ENCODE data around the gene FBXL13. TPM values are rescaled to one million over a fixed set of nuclear protein-coding genes. Genes with fewer than 3 reads are reported as not detected.
"Not testable (repeated sequence)": the region's sequence is repeated elsewhere in the genome, so short reads cannot be mapped to it uniquely, and the experiment has no call there.

Gene FBXL13
- total RNA-seq, 1 experiment from 2014 or later = 0.97 TPM

DNA sequence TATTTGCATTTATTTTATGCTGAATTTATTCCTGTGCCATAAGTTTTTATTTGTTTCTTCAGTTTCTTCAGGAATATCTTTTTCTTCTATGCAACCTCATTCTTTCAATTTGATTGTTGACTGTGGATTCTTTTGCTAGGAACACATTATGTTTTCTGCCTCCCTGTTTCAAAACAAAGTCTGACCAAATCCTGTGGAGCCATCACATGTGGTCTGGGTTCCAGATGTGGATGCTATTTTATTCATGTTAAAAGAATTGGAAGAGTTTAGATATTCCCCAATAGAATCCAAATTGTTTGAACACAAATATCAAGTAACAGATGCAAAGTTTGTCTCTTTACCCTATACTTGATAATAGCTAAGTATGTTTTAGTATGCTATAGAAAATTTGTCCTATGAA lies 218.6 kb downstream of the FBXL13 start:
- no peak overlapping the region for H3K4me3 ChIP-seq (ENCODE audit: insufficient read depth, low read depth, low read length)
- no peaks in the 10 kb centered on the region for H3K36me3 ChIP-seq (replicated peaks; ENCODE audit: control insufficient read depth, insufficient read depth, low read length)
- DNase-seq = no peak
- no peaks in the 10 kb centered on the region for H3K27me3 ChIP-seq (ENCODE audit: control insufficient read depth, insufficient read depth, low read length)

DNA sequence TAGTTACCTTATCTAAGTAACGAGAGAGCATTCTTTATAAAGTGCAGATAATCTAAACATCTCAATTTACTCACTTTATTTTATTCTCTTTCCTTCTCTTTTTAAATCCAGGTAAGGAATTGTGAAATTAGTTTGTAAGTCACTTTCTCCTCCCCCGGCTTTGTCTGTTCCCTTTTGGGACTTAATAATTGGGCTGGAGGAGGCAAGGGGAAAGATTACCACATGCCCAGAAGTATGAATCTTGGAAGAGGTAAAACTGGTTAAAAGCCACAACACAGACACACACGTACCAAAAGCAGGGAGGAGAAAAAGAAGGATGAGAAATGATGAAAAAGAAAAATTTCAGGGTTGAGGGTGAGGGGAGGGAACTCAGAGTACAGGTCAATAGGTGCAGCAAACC lies 225.1 kb downstream of the FBXL13 start:
- no peaks in the 10 kb centered on the region for H3K27me3 ChIP-seq (ENCODE audit: control insufficient read depth, insufficient read depth, low read length)
- no peak overlapping the region for H3K4me3 ChIP-seq (ENCODE audit: insufficient read depth, low read depth, low read length)
- no peaks in the 10 kb centered on the region for H3K36me3 ChIP-seq (replicated peaks; ENCODE audit: control insufficient read depth, insufficient read depth, low read length)
- DNase-seq = no peak

DNA sequence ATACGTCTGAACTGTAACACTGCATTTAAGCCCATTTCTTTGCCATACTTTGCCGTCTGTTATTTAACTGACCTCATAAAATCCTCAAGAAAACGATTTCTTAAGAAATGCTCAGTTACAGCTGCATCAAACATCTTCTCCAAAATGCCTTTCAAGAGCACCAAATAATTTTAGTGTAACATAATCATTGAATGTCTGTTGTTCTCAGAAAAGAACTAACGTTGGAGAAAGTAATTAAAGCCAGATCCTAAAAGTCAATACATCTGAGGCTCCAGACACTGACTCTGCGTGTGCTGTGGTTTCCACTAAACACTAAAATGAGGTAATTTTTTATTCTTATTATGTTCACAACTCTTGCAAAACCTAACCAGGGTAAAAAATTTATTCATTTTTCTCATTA lies 225.5 kb downstream of the FBXL13 start:
- Histone ChIP-seq H3K27me3 (ENCODE audit: control insufficient read depth, insufficient read depth, low read length) (no peaks in the 10 kb centered on the region), H3K4me3 (ENCODE audit: insufficient read depth, low read depth, low read length) (no peak overlapping the region), H3K36me3 (replicated peaks; ENCODE audit: control insufficient read depth, insufficient read depth, low read length) (no peaks in the 10 kb centered on the region)
- DNase-seq = no peak

DNA sequence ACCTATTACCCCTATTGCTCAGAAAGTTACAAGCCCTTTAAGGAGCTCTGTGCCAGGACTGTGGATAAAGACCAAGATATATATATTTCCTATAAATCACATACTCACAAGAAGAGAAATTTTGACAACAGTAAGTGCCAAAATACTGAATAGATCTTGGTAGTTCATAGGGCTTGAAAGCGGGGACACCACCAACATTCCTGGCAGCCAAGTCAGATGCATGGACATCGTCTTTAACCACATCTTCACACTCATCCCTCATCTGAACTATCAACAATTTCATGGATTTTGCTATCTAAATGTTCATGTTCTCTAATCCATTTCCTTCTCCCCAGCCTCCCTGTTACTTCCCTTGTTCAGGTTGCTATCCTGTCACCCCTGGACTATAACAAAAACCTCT lies 229.2 kb downstream of the FBXL13 start:
- H3K4me3 ChIP-seq (ENCODE audit: insufficient read depth, low read depth, low read length) = no peak overlapping the region
- DNase-seq = no peak

DNA sequence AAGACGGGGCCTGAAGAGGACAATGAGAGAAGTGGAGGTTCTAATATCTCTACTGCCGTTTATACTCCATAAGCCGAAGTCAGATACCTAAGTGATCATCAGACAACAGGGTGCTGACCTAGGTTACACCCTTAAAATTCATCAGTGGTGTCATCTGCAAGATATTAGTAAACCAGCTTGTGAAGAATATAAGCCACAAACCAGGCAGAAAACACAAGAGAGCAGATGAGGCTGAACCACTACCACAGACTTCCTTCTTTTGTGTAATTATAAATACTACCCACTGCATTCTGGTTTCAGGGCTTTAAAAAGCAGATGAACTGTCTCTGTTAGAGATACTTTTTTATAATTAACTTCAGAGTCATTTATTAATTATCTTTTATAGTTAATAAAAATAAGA lies 230.7 kb downstream of the FBXL13 start:
- no peak for DNase-seq

More for the DNA sequence above, 229.2 kb downstream of the FBXL13 start:
- Histone ChIP-seq H3K36me3 (replicated peaks; ENCODE audit: control insufficient read depth, insufficient read depth, low read length) (no peaks in the 10 kb centered on the region), H3K27me3 (ENCODE audit: control insufficient read depth, insufficient read depth, low read length) (no peaks in the 10 kb centered on the region)

DNA sequence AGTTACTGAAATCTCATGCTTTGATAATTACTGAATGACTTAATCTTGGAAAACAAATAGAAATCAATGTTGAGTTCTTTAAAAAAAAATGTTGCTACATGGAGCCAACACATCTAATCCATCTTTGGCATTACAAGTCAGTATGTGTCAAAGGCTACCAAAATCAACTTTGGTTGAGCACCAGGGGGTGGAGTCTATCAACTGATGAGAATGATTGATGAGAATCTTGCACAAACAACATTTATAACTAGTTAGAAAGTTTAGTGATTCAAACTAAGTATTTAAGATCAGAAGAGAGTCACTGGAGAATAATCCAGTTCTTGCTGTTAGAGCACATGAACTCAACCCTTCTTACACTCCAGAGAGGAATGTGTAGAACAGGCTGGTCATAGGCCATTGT lies 232.3 kb downstream of the FBXL13 start:
- Histone ChIP-seq H3K36me3 (replicated peaks; ENCODE audit: control insufficient read depth, insufficient read depth, low read length) (no peaks in the 10 kb centered on the region), H3K4me3 (ENCODE audit: insufficient read depth, low read depth, low read length) (no peak overlapping the region), H3K27me3 (ENCODE audit: control insufficient read depth, insufficient read depth, low read length) (no peaks in the 10 kb centered on the region)
- DNase-seq = no peak

More for the DNA sequence above, 230.7 kb downstream of the FBXL13 start:
- H3K36me3 ChIP-seq (replicated peaks; ENCODE audit: control insufficient read depth, insufficient read depth, low read length) = no peaks in the 10 kb centered on the region
- no peaks in the 10 kb centered on the region for H3K27me3 ChIP-seq (ENCODE audit: control insufficient read depth, insufficient read depth, low read length)
- H3K4me3 ChIP-seq (ENCODE audit: insufficient read depth, low read depth, low read length) = no peak overlapping the region

DNA sequence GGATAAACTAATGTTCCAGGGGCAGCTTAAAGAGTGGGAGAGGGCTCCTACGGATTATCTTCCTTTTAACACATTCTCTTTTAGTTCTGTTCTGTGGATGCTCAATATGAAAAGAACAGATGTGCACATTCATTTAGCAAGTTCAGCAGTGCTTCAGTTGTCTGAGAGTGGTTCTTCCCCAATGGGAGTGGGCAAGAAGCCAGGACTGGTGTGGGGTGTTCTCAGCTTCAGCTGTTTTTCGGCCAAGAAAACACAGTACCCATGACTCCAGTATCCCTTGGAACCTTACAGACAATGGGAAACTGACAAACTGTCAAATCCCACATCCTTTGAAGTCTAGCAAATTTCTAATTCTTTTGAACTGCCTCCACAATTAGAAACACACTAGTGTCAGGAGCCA lies 233.3 kb downstream of the FBXL13 start:
- H3K36me3 ChIP-seq (replicated peaks; ENCODE audit: control insufficient read depth, insufficient read depth, low read length) = no peaks in the 10 kb centered on the region
- H3K4me3 ChIP-seq (ENCODE audit: insufficient read depth, low read depth, low read length) = no peak overlapping the region
- H3K27me3 ChIP-seq (ENCODE audit: control insufficient read depth, insufficient read depth, low read length) = no peaks in the 10 kb centered on the region
- no peak for DNase-seq

DNA sequence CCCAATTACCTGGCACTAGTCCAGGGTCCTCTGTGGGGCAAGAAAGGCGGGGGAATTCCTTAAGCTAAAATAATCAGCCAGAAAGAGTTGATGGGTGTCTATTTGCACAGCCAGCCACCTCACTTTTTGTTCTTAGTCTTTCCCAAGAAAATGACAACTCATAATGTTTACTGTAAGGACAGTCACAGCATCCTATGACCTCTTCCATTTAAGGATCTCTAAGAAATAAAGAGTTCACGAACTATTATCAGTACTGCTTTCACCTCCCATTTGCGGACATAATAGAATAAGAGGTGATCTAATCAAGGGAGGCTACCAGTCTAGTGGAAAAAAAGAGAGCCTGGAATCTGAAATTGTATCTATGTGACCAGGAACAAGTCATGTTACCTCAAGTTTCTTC lies 234.2 kb downstream of the FBXL13 start:
- DNase-seq = no peak
- no peak overlapping the region for H3K4me3 ChIP-seq (ENCODE audit: insufficient read depth, low read depth, low read length)
- no peaks in the 10 kb centered on the region for H3K27me3 ChIP-seq (ENCODE audit: control insufficient read depth, insufficient read depth, low read length)
- no peaks in the 10 kb centered on the region for H3K36me3 ChIP-seq (replicated peaks; ENCODE audit: control insufficient read depth, insufficient read depth, low read length)

DNA sequence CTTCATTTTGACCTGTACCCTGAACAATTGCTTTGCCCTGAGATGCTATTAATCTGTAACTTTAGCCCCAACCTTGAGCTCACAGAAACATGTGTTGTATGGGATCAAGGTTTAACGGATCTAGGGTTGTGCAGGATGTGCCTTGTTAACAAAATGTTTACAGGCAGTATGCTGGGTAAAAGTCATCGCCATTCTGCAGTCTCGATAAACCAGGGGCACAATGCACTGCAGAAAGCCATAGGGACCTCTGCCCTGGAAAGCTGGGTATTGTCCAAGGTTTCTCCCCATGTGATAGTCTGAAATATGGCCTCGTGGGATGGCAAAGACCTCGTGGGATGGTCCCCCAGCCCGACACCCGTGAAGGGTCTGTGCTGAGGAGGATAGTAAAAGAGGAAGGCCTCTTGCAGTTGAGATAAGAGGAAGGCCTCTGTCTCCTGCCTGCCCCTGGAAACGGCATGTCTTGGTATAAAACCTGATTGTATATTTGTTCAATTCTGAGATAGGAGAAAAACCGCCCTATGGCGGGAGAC lies 236.0 kb downstream of the FBXL13 start:
- DNase-seq; H3K4me3 ChIP-seq (ENCODE audit: insufficient read depth, low read depth, low read length); H3K36me3 ChIP-seq (replicated peaks; ENCODE audit: control insufficient read depth, insufficient read depth, low read length); H3K27me3 ChIP-seq (ENCODE audit: control insufficient read depth, insufficient read depth, low read length): not testable (repeated sequence)

DNA sequence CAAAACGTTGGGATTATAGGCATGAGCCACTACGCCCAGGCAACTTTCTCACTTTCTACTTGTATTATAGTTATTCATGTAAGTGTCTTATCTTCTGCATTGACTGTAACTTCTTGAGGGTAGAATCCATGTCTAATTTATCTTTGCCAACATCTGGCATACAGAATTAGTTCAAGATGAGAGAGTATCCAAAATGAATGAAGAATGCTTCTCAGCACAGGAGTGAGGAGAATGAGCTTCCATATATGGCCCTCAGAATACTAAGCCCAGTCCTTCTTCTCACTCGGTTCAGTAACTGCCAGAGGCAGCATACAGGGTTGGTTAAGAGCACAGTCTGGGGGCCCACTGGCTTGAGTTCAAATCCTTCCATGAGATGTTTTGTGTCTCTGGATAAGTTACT lies 236.8 kb downstream of the FBXL13 start:
- Histone ChIP-seq H3K27me3 (ENCODE audit: control insufficient read depth, insufficient read depth, low read length) (no peaks in the 10 kb centered on the region), H3K36me3 (replicated peaks; ENCODE audit: control insufficient read depth, insufficient read depth, low read length) (no peaks in the 10 kb centered on the region), H3K4me3 (ENCODE audit: insufficient read depth, low read depth, low read length) (no peak overlapping the region)
- no peak for DNase-seq

DNA sequence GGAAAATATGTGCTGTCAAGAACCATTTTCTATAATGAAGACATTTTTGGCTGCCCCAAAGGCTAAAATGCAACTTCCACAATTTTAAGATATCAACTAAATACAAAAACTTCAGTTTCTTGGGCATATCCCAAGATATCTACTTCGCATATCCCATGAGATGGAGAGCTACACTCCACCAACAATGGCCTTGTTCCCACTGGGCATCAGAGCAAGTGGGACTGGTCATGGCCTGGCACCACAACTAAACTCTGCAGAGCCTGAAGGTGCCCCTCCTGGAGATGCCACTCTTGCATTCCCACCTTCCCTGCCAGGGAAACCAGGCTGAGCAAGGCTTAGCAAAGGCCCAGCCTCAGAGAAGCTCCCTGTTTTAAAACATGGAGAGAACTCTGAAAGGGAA lies 237.6 kb downstream of the FBXL13 start:
- Histone ChIP-seq H3K36me3 (replicated peaks; ENCODE audit: control insufficient read depth, insufficient read depth, low read length) (no peaks in the 10 kb centered on the region), H3K4me3 (ENCODE audit: insufficient read depth, low read depth, low read length) (no peak overlapping the region), H3K27me3 (ENCODE audit: control insufficient read depth, insufficient read depth, low read length) (no peaks in the 10 kb centered on the region)
- DNase-seq = no peak

DNA sequence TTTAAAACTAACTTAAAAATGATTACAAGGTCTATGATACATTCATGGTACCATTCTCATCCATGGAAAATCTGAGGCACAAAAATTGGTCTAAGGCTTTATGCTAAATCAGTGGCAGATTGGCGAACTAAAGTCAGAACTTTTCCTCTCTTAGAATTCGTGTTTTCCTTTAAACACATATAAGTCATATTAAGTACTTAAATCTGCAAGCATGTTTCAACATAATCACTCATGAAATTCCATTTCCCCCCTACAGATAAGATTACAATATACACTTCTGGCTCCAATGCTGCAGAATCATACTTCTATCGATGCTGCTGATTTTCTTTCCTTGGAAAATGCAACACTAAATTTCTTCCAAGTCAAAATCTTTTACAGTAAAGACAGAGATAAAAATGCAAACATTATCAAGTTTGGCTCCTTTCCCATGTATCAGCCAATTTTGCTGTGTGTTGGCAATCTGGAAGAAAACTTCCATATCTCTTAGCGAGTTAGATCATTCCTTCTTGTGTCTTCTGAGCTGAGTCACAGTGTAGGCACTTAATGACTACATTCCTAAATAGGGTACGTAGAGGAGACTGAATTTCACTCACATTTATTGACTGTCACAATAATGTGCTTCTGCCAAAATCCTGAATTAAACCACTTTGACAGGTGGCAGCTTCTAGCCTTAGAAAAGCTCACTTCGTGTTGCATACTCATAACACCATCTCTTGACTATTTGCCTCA lies 238.2 kb downstream of the FBXL13 start:
- H3K36me3 ChIP-seq (replicated peaks; ENCODE audit: control insufficient read depth, insufficient read depth, low read length) = no peaks in the 10 kb centered on the region
- no peak overlapping the region for H3K4me3 ChIP-seq (ENCODE audit: insufficient read depth, low read depth, low read length)
- no peak for DNase-seq
- H3K27me3 ChIP-seq (ENCODE audit: control insufficient read depth, insufficient read depth, low read length) = no peaks in the 10 kb centered on the region

DNA sequence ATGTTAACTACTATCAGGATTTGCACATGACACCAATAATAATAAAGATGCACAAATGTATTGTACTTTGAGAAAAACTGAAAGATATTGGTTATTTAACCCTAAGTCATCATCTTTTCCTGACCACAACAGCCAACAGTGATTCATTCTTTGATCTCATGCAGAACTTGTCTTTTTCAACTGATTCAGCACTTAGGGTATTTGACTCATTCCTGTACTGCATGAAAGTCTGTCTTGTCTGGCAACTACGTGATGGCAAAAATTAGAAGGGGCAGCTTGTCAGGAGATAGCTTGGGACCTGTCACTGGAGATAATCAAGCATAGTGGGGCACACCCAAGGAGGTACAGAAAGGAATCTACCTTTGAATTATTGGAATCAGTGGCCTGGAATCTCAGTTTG lies 239.6 kb downstream of the FBXL13 start:
- no peak for DNase-seq
- H3K36me3 ChIP-seq (replicated peaks; ENCODE audit: control insufficient read depth, insufficient read depth, low read length) = no peaks in the 10 kb centered on the region
- H3K27me3 ChIP-seq (ENCODE audit: control insufficient read depth, insufficient read depth, low read length) = no peaks in the 10 kb centered on the region
- H3K4me3 ChIP-seq (ENCODE audit: insufficient read depth, low read depth, low read length) = no peak overlapping the region

DNA sequence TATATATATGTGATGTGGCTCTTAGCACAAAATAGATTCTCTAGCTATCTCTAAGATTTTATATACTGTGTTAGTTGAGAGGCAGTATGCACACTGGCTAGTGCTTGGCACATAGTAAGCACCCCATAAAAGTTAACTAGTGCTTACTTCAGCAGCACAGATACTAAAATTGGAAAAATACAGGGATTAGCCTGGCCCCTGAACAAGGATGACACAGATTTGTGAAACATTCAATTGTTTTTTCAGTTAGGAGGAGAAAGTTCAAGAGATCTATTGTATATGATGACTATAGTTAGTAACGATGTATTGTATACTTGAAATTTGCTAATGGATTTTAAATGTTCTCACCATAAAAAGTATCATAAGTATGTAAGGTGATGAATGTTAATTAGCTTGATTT lies 240.1 kb downstream of the FBXL13 start:
- no peak for DNase-seq
- H3K36me3 ChIP-seq (replicated peaks; ENCODE audit: control insufficient read depth, insufficient read depth, low read length) = no peaks in the 10 kb centered on the region
- H3K4me3 ChIP-seq (ENCODE audit: insufficient read depth, low read depth, low read length) = no peak overlapping the region
- no peaks in the 10 kb centered on the region for H3K27me3 ChIP-seq (ENCODE audit: control insufficient read depth, insufficient read depth, low read length)

DNA sequence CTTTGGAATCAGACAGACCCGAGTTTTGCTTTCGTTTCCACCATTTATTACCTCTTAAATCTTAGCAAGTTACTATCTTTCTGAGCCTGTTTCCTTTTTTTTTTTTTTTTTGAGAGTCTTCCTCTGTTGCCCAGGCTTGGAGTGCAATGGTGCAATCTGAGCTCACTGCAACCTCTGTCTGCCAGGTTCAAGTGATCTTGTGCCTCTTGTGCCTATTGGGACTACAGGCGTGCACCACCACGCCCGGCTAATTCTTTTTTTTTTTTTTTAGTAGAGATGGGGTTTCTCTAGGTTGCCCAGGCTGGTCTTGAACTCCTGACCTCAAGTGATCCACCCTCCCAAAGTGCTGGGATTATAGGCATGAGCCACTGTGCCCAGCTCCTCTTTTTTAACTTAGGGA lies 241.3 kb downstream of the FBXL13 start:
- Histone ChIP-seq H3K27me3 (ENCODE audit: control insufficient read depth, insufficient read depth, low read length) (no peaks in the 10 kb centered on the region), H3K4me3 (ENCODE audit: insufficient read depth, low read depth, low read length) (no peak overlapping the region), H3K36me3 (replicated peaks; ENCODE audit: control insufficient read depth, insufficient read depth, low read length) (no peaks in the 10 kb centered on the region)
- no peak for DNase-seq

DNA sequence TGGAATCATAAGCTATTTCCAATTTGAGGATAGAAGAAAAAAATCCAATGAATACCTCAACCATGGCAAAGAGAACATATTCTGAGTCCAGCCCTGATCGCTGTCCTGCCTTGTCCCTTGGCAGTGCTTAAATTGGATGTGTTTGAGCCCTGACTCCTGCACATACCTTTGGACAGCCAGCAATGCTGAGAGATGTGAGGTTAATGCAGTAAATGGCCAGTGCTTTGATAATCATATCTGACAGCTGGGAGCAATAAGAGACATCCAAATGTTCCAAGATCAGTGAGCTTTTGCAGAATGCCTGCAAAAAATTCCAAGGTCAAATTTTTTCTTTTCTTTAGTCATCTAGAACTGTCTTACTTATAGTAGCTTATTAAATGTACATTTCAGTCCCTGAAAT lies 241.9 kb downstream of the FBXL13 start:
- no peak overlapping the region for H3K4me3 ChIP-seq (ENCODE audit: insufficient read depth, low read depth, low read length)
- DNase-seq = no peak
- H3K27me3 ChIP-seq (ENCODE audit: control insufficient read depth, insufficient read depth, low read length) = no peaks in the 10 kb centered on the region
- no peaks in the 10 kb centered on the region for H3K36me3 ChIP-seq (replicated peaks; ENCODE audit: control insufficient read depth, insufficient read depth, low read length)

Data from H7 (cell line).